Measurements from ENCODE around the gene L3MBTL4.
"Not testable (repeated sequence)": the region's sequence is repeated elsewhere in the genome, so short reads cannot be mapped to it uniquely, and the experiment has no call there.

Gene L3MBTL4

GRCh38 chr18:6054256-6054842, 360.4 kb downstream of the L3MBTL4 start:
- in situ Hi-C loops (cut with HindIII; ENCODE audit: low pct_ligation_motif_present, low sequenced_read_pairs): no loop called here
- TF ChIP-seq, protein P1, sequence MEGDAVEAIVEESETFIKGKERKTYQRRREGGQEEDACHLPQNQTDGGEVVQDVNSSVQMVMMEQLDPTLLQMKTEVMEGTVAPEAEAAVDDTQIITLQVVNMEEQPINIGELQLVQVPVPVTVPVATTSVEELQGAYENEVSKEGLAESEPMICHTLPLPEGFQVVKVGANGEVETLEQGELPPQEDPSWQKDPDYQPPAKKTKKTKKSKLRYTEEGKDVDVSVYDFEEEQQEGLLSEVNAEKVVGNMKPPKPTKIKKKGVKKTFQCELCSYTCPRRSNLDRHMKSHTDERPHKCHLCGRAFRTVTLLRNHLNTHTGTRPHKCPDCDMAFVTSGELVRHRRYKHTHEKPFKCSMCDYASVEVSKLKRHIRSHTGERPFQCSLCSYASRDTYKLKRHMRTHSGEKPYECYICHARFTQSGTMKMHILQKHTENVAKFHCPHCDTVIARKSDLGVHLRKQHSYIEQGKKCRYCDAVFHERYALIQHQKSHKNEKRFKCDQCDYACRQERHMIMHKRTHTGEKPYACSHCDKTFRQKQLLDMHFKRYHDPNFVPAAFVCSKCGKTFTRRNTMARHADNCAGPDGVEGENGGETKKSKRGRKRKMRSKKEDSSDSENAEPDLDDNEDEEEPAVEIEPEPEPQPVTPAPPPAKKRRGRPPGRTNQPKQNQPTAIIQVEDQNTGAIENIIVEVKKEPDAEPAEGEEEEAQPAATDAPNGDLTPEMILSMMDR (IDR thresholded peaks at IDR 0.05; ENCODE audit: low read depth, low read length, missing control alignments): no peak
- H3K36me3 ChIP-seq (replicated peaks): no peaks in the 10 kb centered on the region
- no peaks in the 10 kb centered on the region for H3K27me3 ChIP-seq (replicated peaks)
- DNase-seq: no peak
- H3K27ac ChIP-seq: no peak overlapping the region
- no peak overlapping the region for H3K4me3 ChIP-seq (ENCODE audit: low read depth, low read length)

GRCh38 chr18:6052449-6052913, 362.2 kb downstream of the L3MBTL4 start:
- in situ Hi-C loops (cut with HindIII; ENCODE audit: low pct_ligation_motif_present, low sequenced_read_pairs): no loop called here
- no peak for DNase-seq
- TF ChIP-seq, protein P1 (IDR thresholded peaks at IDR 0.05; ENCODE audit: low read depth, low read length, missing control alignments): no peak
- H3K27ac ChIP-seq: no peak overlapping the region
- no peak overlapping the region for H3K4me3 ChIP-seq (ENCODE audit: low read depth, low read length)
- H3K27me3 ChIP-seq (replicated peaks): no peaks in the 10 kb centered on the region
- no peaks in the 10 kb centered on the region for H3K36me3 ChIP-seq (replicated peaks)

- H3K27ac ChIP-seq; H3K4me3 ChIP-seq (ENCODE audit: low read depth, low read length); H3K27me3 ChIP-seq (replicated peaks); H3K36me3 ChIP-seq (replicated peaks); DNase-seq; in situ Hi-C loops (cut with HindIII; ENCODE audit: low pct_ligation_motif_present, low sequenced_read_pairs): not testable (repeated sequence)
Observed at GRCh38 chr18:6047596-6047995, 367.1 kb downstream of the L3MBTL4 start.

DNA sequence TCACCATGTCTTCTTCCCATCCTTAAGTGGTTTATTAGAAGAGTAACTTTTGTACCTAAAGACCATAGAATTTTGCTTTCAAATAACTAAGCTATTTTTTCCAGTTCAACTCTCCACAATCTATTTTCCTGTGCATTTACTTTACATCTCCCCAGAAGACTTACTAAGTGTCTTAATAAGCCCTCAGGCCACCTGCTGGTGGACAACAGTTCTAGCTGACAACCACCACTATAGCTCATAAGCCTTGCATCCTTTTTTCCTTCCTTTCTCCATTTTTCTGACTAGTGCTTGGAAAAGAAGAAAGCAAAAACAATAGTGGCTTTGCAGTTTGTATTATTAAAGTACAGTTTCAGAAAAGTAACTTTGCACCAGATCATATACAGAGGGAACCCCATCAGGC, 369.9 kb downstream of the L3MBTL4 start:
- H3K27ac ChIP-seq: no peak overlapping the region
- H3K36me3 ChIP-seq (replicated peaks): no peaks in the 10 kb centered on the region
- H3K27me3 ChIP-seq (replicated peaks): no peaks in the 10 kb centered on the region
- TF ChIP-seq, protein P1 (IDR thresholded peaks at IDR 0.05; ENCODE audit: low read depth, low read length, missing control alignments): peak; percentile 62
- in situ Hi-C loops (cut with HindIII; ENCODE audit: low pct_ligation_motif_present, low sequenced_read_pairs): no loop called here
- H3K4me3 ChIP-seq (ENCODE audit: low read depth, low read length): no peak overlapping the region
- no peak for DNase-seq

- Histone ChIP-seq H3K27me3 (replicated peaks) (no peaks in the 10 kb centered on the region), H3K27ac (no peak overlapping the region), H3K4me3 (ENCODE audit: low read depth, low read length) (no peak overlapping the region), H3K36me3 (replicated peaks) (no peaks in the 10 kb centered on the region)
- DNase-seq: no peak
- in situ Hi-C loops (cut with HindIII; ENCODE audit: low pct_ligation_motif_present, low sequenced_read_pairs): no loop called here
- TF ChIP-seq, protein P1 (IDR thresholded peaks at IDR 0.05; ENCODE audit: low read depth, low read length, missing control alignments): no peak
Observed at GRCh38 chr18:6044319-6044718, 370.4 kb downstream of the L3MBTL4 start.

DNA sequence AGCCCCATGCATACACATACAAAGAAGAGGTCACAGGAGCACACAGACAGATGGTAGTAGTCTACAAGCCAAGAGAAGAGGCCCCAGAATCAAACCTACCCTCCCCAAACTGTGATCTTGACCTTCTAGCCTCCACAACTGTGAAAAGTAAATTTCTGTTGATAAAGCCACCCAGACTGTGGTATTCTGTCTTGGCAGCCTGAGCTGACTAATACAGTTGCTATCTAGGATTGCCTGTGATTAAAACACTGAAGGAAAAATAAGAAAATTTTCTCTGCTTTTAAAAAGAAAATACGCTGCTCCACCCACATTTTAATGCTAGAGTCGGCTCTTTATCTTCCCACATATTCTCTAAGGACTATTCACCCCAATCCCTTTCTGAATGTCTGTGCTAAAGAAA, 375.7 kb downstream of the L3MBTL4 start:
- DNase-seq: peak; percentile 61
- in situ Hi-C loops (cut with HindIII; ENCODE audit: low pct_ligation_motif_present, low sequenced_read_pairs): no loop called here
- no peaks in the 10 kb centered on the region for H3K27me3 ChIP-seq (replicated peaks)
- no peak overlapping the region for H3K27ac ChIP-seq
- TF ChIP-seq, protein P1 (IDR thresholded peaks at IDR 0.05; ENCODE audit: low read depth, low read length, missing control alignments): no peak
- no peak overlapping the region for H3K4me3 ChIP-seq (ENCODE audit: low read depth, low read length)
- no peaks in the 10 kb centered on the region for H3K36me3 ChIP-seq (replicated peaks)
